Measurements from ENCODE around the gene MTHFSD. TPM values are rescaled to one million over a fixed set of nuclear protein-coding genes. Genes with fewer than 3 reads are reported as not detected.

MTHFSD gene
- total RNA-seq, 2 donors from 2014 or later = 16.9 to 35.6 TPM

DNA sequence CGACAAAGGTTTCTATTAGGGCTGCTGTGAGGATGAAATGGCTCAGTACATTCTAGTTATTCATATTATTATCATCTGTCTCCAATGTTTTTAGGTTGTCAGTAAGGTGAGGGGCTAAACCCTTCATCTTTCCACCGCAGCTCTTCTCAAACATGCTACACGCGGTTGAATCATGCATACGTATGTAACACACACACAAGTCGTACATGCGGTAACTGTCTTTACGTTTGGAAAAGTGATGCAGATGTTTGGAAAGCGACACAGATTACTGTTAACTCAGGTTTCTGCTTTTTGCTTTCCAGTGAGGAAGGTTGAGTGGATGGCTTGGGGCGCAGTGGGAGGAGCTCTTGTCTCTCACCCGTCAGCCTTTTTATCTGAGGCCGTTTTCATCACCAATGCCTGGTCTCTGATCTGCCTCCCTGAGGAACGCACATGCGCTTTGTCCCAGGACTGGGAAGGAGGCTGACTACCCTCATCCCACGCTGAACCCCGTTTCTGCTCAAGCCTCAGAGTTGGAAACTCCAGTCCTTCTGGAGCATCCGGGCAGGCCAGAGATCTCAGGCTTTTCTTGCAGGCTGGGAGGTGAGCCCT lies 20.2 kb upstream of the MTHFSD start:
- Histone ChIP-seq H3K27ac (no peak overlapping the region), H3K4me1 (peaks cover 24% of the 10 kb centered on the region), H3K36me3 (replicated peaks in 1 of 2; ENCODE audit: insufficient read depth in 1 of 2, low read depth in 2 of 2) (no peaks in the 10 kb centered on the region), H3K4me3 (no peak overlapping the region), H3K27me3 (peaks cover 0 to 56% of the 10 kb centered on the region in 2 donors), H3K9me3 (no peaks in the 10 kb centered on the region)
- intact Hi-C loops (cut with DNase I) = no loop called here
- ATAC-seq (no peak), DNase-seq (no peak)
- TF ChIP-seq, protein P1, sequence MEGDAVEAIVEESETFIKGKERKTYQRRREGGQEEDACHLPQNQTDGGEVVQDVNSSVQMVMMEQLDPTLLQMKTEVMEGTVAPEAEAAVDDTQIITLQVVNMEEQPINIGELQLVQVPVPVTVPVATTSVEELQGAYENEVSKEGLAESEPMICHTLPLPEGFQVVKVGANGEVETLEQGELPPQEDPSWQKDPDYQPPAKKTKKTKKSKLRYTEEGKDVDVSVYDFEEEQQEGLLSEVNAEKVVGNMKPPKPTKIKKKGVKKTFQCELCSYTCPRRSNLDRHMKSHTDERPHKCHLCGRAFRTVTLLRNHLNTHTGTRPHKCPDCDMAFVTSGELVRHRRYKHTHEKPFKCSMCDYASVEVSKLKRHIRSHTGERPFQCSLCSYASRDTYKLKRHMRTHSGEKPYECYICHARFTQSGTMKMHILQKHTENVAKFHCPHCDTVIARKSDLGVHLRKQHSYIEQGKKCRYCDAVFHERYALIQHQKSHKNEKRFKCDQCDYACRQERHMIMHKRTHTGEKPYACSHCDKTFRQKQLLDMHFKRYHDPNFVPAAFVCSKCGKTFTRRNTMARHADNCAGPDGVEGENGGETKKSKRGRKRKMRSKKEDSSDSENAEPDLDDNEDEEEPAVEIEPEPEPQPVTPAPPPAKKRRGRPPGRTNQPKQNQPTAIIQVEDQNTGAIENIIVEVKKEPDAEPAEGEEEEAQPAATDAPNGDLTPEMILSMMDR (IDR thresholded peaks at IDR 0.05) = no peak
- no peak for TF ChIP-seq POLR2A (IDR thresholded peaks at IDR 0.05)
- WGBS, 2 donors = 38 to 43% methylated on average over 16 to 17 of the region's 17 CpGs

DNA sequence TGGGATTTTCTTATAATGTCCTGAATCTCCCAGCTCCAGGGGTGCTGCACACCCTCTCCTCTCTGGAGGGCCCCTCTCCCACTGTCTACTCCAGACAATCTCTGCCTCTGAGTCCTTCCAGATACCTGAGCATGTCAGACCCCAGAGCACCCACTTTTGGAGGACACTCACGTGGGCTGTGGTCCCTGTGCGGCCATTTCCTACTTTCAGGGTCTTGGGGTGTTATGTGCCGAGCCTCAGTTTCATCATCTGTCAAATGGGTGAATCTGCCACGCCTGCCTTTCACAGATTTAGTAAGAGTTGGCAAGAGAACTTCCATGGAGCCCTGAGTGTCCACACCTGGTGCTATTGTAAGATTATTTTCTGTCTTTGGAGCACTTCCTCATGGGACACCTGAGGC lies 19.6 kb upstream of the MTHFSD start:
- ATAC-seq = no peak
- DNase-seq = no peak
- H3K4me3 ChIP-seq = no peak overlapping the region
- intact Hi-C loops (cut with DNase I) = no loop called here
- H3K4me1 ChIP-seq = peaks cover 24% of the 10 kb centered on the region
- no peak for TF ChIP-seq POLR2A (IDR thresholded peaks at IDR 0.05)
- TF ChIP-seq, protein P1 (IDR thresholded peaks at IDR 0.05) = no peak
- no peaks in the 10 kb centered on the region for H3K36me3 ChIP-seq (replicated peaks in 1 of 2; ENCODE audit: insufficient read depth in 1 of 2, low read depth in 2 of 2)
- H3K27me3 ChIP-seq = peaks cover 0 to 61% of the 10 kb centered on the region in 2 donors
- H3K27ac ChIP-seq = no peak overlapping the region
- H3K9me3 ChIP-seq = no peaks in the 10 kb centered on the region
- WGBS, 2 donors = 30 to 40% methylated on average over 4 of the region's 4 CpGs

DNA sequence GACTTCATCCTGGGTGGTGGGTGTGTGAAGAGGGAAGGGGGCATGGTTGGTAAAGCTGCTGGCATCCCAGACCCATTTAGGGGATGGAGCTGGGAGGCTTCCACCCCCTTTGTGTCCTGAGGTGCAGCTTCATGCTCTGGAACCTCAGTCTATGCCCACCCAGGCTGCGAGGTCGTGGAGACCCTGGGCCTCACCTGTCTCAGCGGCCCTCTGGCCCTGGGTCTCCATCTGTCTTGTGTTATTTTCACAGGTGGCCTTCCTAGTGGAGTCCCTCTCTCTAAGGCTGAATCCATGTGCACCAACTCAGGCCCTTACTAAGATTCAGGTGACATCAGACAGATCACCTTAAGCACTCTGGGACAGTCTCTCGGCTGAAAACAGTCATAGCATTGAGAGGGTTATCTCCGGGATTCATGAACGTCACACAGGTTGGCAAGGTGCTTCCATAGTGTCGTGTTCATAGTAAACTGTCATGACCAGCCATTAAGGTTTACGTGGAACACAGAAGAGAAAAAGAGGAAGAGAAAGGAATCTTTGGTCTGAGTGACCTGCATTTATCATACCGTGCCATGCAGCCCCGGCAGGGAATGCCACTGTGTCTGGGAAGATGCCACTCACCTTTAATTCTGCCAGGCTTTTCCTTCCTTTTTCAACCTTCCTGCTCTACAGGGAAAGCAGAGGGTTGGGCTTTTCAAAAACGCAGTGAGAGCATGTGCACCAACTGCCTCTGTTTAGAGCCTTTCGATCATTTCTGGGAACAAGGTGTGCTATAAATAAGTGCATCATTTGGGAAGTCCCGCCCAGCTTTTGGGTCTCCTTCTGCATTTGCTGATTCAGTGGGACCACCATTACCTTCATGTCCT lies 18.8 kb upstream of the MTHFSD start:
- ATAC-seq (no peak), DNase-seq (no peak)
- peaks cover 0 to 59% of the 10 kb centered on the region in 2 donors for H3K27me3 ChIP-seq
- no peak overlapping the region for H3K27ac ChIP-seq
- 29 to 30% methylated on average over 13 of the region's 13 CpGs for WGBS, 2 donors
- H3K9me3 ChIP-seq = no peaks in the 10 kb centered on the region
- no peak overlapping the region for H3K4me3 ChIP-seq
- H3K36me3 ChIP-seq (replicated peaks in 1 of 2; ENCODE audit: insufficient read depth in 1 of 2, low read depth in 2 of 2) = no peaks in the 10 kb centered on the region
- intact Hi-C loops (cut with DNase I) = no loop called here
- TF ChIP-seq, protein P1 (IDR thresholded peaks at IDR 0.05) = no peak
- no peak for TF ChIP-seq POLR2A (IDR thresholded peaks at IDR 0.05)
- peaks cover 19% of the 10 kb centered on the region for H3K4me1 ChIP-seq

DNA sequence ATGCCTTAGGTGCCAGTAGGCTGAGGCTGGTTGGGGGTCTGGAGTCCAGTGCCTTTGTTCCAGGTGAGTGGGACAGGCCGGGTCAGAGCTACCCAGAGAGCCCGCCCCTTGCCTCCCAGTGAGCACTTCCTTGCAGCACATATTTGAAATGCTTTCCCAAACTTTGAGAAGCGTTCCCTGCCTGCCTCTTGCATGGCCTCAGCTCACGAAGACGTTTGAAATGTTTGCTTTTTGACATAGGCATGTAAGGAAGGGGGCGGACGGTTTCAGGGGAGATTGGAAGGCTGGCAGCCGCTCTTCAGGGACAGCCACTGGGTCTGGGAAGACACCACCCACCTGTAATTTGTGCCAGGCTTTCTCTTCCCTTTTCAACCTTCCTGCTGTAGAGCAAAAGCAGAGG lies 18.2 kb upstream of the MTHFSD start:
- peaks cover 14% of the 10 kb centered on the region for H3K4me1 ChIP-seq
- 24 to 34% methylated on average over 6 to 8 of the region's 8 CpGs for WGBS, 2 donors
- no peaks in the 10 kb centered on the region for H3K9me3 ChIP-seq
- H3K36me3 ChIP-seq (replicated peaks in 1 of 2; ENCODE audit: insufficient read depth in 1 of 2, low read depth in 2 of 2) = no peaks in the 10 kb centered on the region
- no peak for DNase-seq
- no peak overlapping the region for H3K4me3 ChIP-seq
- intact Hi-C loops (cut with DNase I) = no loop called here
- H3K27ac ChIP-seq = no peak overlapping the region
- no peak for ATAC-seq
- peaks cover 0 to 57% of the 10 kb centered on the region in 2 donors for H3K27me3 ChIP-seq
- TF ChIP-seq, protein P1 (IDR thresholded peaks at IDR 0.05) = no peak
- TF ChIP-seq POLR2A (IDR thresholded peaks at IDR 0.05) = no peak
